NB4 (cell line): ENCODE results near the gene TRMT1.

ENCODE experiments used
- MYC ChIP-seq: IDR thresholded peaks from 2 replicates; pipeline ENCODE4 v1.6.1; 2011; ENCODE audit warnings: low read depth, low read length
- POLR2A ChIP-seq: IDR thresholded peaks from 2 replicates; pipeline ENCODE4 v1.6.1; 2011; ENCODE audit warnings: mild to moderate bottlenecking; ENCODE audit not compliant: insufficient read length; ENCODE audit errors: extremely low read depth
- TF ChIP-seq, protein P1 (sequence below): IDR thresholded peaks from one replicate; pipeline ENCODE4 v1.5.1; 2012; ENCODE audit warnings: low read depth, low read length
- TF ChIP-seq, protein P2 (sequence below): IDR thresholded peaks from 2 replicates; pipeline ENCODE4 v1.6.1; 2011; ENCODE audit warnings: low read depth, low read length

DNA sequence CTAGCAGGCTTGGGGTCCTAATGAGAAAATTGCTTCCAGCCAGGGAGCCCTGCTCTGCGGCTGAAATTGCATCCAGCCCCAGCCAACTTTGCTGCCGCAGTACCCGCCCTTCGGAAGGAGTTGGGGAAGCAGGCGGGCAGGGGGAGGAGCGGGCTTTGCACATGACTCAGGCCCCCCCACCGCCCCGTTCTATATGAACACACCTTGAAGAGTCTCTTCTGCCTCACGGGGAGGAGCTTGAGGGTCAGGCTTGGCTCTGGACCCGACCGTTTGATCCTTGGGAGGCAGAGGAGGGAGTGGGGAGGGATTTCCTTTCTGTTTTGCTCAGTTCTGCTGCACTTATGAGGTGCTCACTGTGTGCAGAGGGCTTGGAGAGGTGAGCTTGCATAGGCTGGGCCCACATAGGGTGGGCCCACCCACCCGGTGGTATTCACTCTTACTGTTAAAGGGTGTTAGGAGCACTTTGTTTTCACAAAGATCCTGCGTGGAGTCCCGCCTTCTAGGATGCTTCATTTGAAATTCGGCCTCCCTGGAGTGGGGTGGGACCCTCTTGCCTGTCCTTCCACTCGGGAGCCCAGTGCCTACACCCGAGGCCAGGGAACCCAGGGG, 60.4 kb downstream of the TRMT1 start:
- TF ChIP-seq, protein P1, sequence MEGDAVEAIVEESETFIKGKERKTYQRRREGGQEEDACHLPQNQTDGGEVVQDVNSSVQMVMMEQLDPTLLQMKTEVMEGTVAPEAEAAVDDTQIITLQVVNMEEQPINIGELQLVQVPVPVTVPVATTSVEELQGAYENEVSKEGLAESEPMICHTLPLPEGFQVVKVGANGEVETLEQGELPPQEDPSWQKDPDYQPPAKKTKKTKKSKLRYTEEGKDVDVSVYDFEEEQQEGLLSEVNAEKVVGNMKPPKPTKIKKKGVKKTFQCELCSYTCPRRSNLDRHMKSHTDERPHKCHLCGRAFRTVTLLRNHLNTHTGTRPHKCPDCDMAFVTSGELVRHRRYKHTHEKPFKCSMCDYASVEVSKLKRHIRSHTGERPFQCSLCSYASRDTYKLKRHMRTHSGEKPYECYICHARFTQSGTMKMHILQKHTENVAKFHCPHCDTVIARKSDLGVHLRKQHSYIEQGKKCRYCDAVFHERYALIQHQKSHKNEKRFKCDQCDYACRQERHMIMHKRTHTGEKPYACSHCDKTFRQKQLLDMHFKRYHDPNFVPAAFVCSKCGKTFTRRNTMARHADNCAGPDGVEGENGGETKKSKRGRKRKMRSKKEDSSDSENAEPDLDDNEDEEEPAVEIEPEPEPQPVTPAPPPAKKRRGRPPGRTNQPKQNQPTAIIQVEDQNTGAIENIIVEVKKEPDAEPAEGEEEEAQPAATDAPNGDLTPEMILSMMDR: no peak
- TF ChIP-seq POLR2A: no peak
- TF ChIP-seq, protein P2, sequence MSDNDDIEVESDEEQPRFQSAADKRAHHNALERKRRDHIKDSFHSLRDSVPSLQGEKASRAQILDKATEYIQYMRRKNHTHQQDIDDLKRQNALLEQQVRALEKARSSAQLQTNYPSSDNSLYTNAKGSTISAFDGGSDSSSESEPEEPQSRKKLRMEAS: no peak
- TF ChIP-seq MYC: no peak
